Stomach (tissue), 9 donors: Measurements from ENCODE around the gene ARHGAP28. TPM values are rescaled to one million over a fixed set of nuclear protein-coding genes. Genes with fewer than 3 reads are reported as not detected.
"Not testable (repeated sequence)": the region's sequence is repeated elsewhere in the genome, so short reads cannot be mapped to it uniquely, and the experiment has no call there.

Experiments used
- DNase-seq, 2 donors: peaks; one replicate each; pipeline versions ENCODE4 v3.0.0 to v3.0.0-alpha.2; 2013 to 2019
- H3K27ac ChIP-seq, 5 donors: fragments of 200-600 bp in 4 of 5; sonication (generic) in 4 of 5; one replicate each; pipeline ENCODE4 v1.5.1; 2013 to 2019; ENCODE audit warnings: mild to moderate bottlenecking in 1 of 5, moderate library complexity in 1 of 5
- H3K27me3 ChIP-seq, 3 donors: fragments of 200-600 bp; sonication (generic); one replicate each; pipeline ENCODE4 v1.5.1; 2017 to 2019; ENCODE audit warnings: mixed run types in 1 of 3
- H3K36me3 ChIP-seq, 4 donors: fragments of 200-600 bp; sonication (generic); 1 replicate in 3 of 4; 2 replicates in 1 of 4; pipeline ENCODE4 v1.5.1; 2016 to 2019
- H3K4me1 ChIP-seq, 4 donors: fragments of 200-600 bp; sonication (generic); one replicate each; pipeline ENCODE4 v1.5.1; 2016 to 2019
- H3K4me3 ChIP-seq, 4 donors: fragments of 200-600 bp; sonication (generic) in 3 of 4; one replicate each; pipeline ENCODE4 v1.5.1; 2016 to 2019; ENCODE audit warnings: mild to moderate bottlenecking in 1 of 4
- H3K9me3 ChIP-seq, 4 donors: fragments of 200-600 bp; sonication (generic); one replicate each; pipeline ENCODE4 v1.5.1; 2016 to 2019
- CTCF ChIP-seq, 7 experiments: fragments of 450-650 bp in 4 of 7; fragments of 200-600 bp in 3 of 7; sonication (generic) in 3 of 7; IDR thresholded peaks; one replicate each; pipeline ENCODE4 v1.5.1; 2016 to 2019; ENCODE audit warnings: antibody characterized with exemption in 7 of 7, control low read depth in 2 of 7, mild to moderate bottlenecking in 1 of 7
- EP300 ChIP-seq: sonication (generic); formaldehyde crosslinking; IDR thresholded peaks from one replicate; pipeline ENCODE4 v1.6.1; 2017; ENCODE audit warnings: antibody characterized with exemption
- POLR2A ChIP-seq, 4 donors: fragments of 450-650 bp; IDR thresholded peaks; one replicate each; pipeline ENCODE4 v1.6.1; 2016; ENCODE audit warnings: antibody characterized with exemption in 4 of 4, control low read depth in 2 of 4, mild to moderate bottlenecking in 1 of 4, moderate library complexity in 1 of 4
- POLR2AphosphoS5 ChIP-seq, 3 donors: sonication (generic); formaldehyde crosslinking; IDR thresholded peaks; one replicate each; pipeline ENCODE4 v1.6.1; 2016; ENCODE audit warnings: antibody characterized with exemption in 3 of 3
- WGBS, 5 donors: extraction: QIAGEN DNeasy Blood & Tissue Kit in 3 of 5; methylation state at CpG; one replicate each; pipeline versions ENCODE4 v1.1.5 to v1.1.7; 2013 to 2018; 5-methylcytosine and 5-hydroxymethylcytosine counted together
- intact Hi-C: fragments of 100-400 bp; cut with DNase I; formaldehyde crosslinking; loops from one replicate; pipeline ENCODE4 v1.15.1; 2023; ENCODE audit warnings: low total_unique reads
- polyA plus RNA-seq, 3 donors: library from polyadenylated mRNA; stranded (reverse); fragments of 200-250 nt; gene quantifications; one replicate each; pipeline ENCODE4 v1.2.3, GENCODE V29; 2013
- total RNA-seq, 5 donors: library from RNA; depleted of rRNA; stranded (reverse); fragments of >200 nt; gene quantifications; one replicate each; pipeline versions ENCODE4 v1.1.0 to v1.2.3, GENCODE V29; 2014 to 2016
- donor health status: healthy with polysubstance abuse.
- donor health status: Bipolar disorder and iron deficiency.
- donor health status: healthy.

The ARHGAP28 gene
- total and polyA plus RNA-seq, 8 donors: 0.73 to 33.8 (median 3.6) TPM

DNA sequence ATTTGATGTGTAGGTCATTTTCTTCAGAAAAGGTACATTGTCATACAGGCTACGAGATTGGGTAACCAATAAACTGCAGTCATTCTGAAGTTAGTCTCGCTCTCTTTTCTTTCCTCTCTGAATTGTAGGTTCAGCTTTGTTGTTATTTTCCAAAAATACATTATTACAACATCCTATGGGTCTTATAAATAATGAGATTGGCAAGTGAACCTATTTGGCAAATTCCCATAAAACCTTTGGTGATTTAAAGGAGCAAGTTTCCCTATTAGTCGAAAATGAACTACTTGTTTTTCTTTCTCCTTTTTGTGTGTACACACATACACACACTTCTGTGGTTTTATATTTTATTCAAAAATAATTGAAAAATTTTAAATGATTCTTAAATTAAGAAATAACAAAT lies 67.0 kb downstream of the ARHGAP28 start:
- WGBS, 5 donors: 89 to 94% (median 92%) methylated on average over 3 of the region's 3 CpGs

DNA sequence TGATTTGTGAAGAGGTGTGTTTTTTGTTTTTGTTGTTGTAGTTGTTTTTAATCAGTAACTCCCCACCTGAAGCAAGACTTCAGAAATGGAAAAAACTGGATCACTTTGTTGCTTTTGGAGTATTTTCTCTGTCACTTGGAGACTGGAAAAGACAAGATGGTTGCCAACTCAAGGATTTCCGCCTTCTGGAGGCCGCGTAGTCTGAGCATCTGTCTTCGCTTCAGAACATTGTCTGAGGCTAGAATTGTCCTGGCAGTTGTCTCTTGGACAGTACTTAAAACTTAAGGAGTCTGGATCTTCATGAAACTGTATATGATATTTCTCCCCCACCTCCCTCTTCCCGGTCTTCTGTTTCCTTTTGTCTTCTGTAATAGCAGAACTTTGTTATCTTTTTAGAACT lies 67.7 kb downstream of the ARHGAP28 start:
- 82 to 96% (median 83%) methylated on average over 5 of the region's 5 CpGs for WGBS, 5 donors
- no peaks in the 10 kb centered on the region for H3K36me3 ChIP-seq
- H3K4me1 ChIP-seq: no peaks in the 10 kb centered on the region
- H3K27ac ChIP-seq: no peak overlapping the region
- intact Hi-C loops: no loop called here
- no peak for DNase-seq
- H3K27me3 ChIP-seq: no peaks in the 10 kb centered on the region
- no peak overlapping the region for H3K4me3 ChIP-seq
- TF ChIP-seq CTCF (IDR thresholded peaks at IDR 0.05): no peak
- no peak for TF ChIP-seq EP300
- no peak for TF ChIP-seq POLR2A (IDR thresholded peaks at IDR 0.05)
- no peak for TF ChIP-seq POLR2AphosphoS5 (IDR thresholded peaks at IDR 0.05)
- no peaks in the 10 kb centered on the region for H3K9me3 ChIP-seq

More for the DNA sequence above, 67.0 kb downstream of the ARHGAP28 start:
- H3K4me3 ChIP-seq: no peak overlapping the region
- no peaks in the 10 kb centered on the region for H3K36me3 ChIP-seq
- no peaks in the 10 kb centered on the region for H3K27me3 ChIP-seq
- no peaks in the 10 kb centered on the region for H3K4me1 ChIP-seq
- no peaks in the 10 kb centered on the region for H3K9me3 ChIP-seq
- TF ChIP-seq EP300 (no peak), POLR2A (IDR thresholded peaks at IDR 0.05) (no peak), POLR2AphosphoS5 (IDR thresholded peaks at IDR 0.05) (no peak), CTCF (IDR thresholded peaks at IDR 0.05) (no peak)
- DNase-seq: no peak
- H3K27ac ChIP-seq: no peak overlapping the region
- intact Hi-C loops: no loop called here

GRCh38 chr18:6798896-6799295 lies 69.4 kb downstream of the ARHGAP28 start:
- TF ChIP-seq CTCF (IDR thresholded peaks at IDR 0.05): no peak
- 86 to 100% (median 93%) methylated on average over 1 of the region's 1 CpG for WGBS, 5 donors
- no peaks in the 10 kb centered on the region for H3K27me3 ChIP-seq
- H3K4me3 ChIP-seq: no peak overlapping the region
- H3K36me3 ChIP-seq: no peaks in the 10 kb centered on the region
- intact Hi-C loops: no loop called here
- H3K27ac ChIP-seq: no peak overlapping the region
- H3K9me3 ChIP-seq: peaks cover 0 to 7% (median 1%) of the 10 kb centered on the region in 4 donors
- DNase-seq: no peak
- no peaks in the 10 kb centered on the region for H3K4me1 ChIP-seq

- H3K9me3 ChIP-seq, H3K4me3 ChIP-seq, intact Hi-C loops, H3K36me3 ChIP-seq, H3K4me1 ChIP-seq, H3K27ac ChIP-seq, H3K27me3 ChIP-seq, DNase-seq: not testable (repeated sequence)
- 88 to 100% (median 94%) methylated on average over 1 of the region's 1 CpG for WGBS, 5 donors
Measured at GRCh38 chr18:6800309-6800708, 70.8 kb downstream of the ARHGAP28 start.

GRCh38 chr18:6807515-6808257 lies 78.2 kb downstream of the ARHGAP28 start:
- Histone ChIP-seq H3K9me3 (peaks cover 0 to 8% (median 2%) of the 10 kb centered on the region in 4 donors), H3K4me3 (no peak overlapping the region), H3K27me3 (no peaks in the 10 kb centered on the region), H3K27ac (peak overlapping the region in 1 of 5 donors; percentile 9), H3K36me3 (no peaks in the 10 kb centered on the region), H3K4me1 (no peaks in the 10 kb centered on the region)
- intact Hi-C loops: no loop called here
- WGBS, 5 donors: 54 to 69% (median 60%) methylated on average over 4 of the region's 4 CpGs
- TF ChIP-seq POLR2AphosphoS5 (IDR thresholded peaks at IDR 0.05) (no peak), EP300 (no peak), CTCF (IDR thresholded peaks at IDR 0.05) (no peak), POLR2A (IDR thresholded peaks at IDR 0.05) (no peak)
- peak in 1 of 2 donors; percentile 12 for DNase-seq
